NCI-H1930 (cell line): Measurements from ENCODE around the gene ZNF532.
"Not testable (repeated sequence)": the region's sequence is repeated elsewhere in the genome, so short reads cannot be mapped to it uniquely, and the experiment has no call there.

Experiments used
- DNase-seq, 2 experiments: peaks; one replicate each; lab custom pipeline; 2025; lab: John Stamatoyannopoulos, UW

Gene ZNF532

DNA sequence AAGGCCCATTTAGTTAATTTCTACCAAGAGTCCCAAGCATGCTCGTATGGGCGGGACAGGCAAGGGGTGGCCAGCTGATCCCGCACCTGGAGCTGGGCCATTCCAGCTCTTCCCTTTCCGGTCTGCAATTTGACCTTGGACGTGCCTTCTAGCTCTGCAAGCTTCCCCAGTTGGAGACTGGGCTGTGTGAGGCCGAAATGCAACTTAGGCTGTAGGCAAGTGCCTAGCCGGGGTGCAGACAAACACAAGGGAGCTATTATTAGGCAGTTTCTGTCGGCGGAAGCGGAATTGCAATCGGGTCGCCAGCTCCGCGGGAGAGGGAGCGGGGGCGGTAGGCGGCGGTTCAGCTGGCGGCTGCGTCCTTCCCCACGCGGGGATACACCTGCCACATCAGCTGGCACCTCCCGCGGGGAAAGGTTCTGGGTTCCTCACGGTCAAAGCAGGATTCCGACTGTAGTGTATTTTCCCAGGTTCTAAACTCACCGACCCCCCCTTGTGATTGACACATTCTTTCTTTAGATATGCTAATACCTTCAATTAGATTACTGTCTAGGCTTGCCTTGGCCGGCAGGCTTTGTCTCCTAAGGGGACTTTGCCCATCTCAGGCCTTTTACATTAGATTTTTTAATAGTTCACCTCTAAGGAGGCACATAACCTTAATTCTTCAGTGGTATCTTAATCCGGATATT lies 17.1 kb upstream of the ZNF532 start:
- no peak for DNase-seq

DNA sequence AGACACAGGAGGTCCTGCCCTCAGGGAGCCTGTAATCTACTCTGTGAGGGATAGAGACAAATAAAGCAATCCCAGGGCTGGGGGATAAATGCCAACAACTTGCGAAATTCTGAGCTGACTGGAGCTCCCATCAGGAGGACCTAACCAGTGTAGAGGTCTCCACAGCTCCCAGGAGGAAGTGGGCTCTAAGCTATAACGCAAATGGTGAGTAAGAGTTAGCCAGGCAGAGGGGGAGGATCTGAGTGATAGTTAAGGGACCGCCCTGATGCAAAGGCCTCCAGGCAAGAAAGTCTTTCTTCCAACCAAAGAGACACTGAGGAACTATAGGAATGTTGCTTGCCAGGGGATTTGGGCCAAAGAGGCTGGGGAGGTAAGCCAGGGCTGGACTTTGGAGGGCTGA lies 16.0 kb upstream of the ZNF532 start:
- no peak for DNase-seq

DNA sequence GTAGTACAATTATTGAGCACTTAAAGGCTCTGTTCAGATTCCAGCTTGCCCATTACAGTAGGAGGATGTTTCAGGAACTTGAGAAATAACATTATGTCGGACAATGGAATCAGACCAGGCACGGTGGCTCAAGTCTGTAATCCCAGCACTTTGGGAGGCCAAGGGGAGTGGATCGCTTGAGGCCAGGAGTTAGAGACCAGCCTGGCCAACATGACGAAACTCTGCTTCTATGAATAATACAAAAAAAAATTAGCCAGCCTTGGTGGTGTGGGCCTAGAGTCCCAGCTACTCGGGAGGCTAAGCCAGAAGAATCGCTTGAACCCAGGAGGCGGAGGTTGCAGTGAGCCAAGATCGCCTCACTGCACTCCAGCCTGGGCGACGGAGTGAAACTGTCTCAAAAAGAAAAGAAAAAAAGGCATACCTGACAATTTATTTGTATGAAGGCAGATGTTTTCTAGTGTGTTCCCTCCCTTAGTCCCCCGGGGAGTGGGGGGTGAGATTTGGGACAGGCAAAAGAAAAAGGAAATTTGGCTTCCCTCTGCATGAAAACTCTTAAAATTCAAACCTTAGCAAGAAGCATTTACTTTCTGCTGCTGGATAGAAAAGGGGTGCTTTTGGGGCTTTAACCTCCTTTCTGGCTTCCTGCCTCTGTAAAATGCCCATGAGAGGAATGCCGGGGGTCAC lies 13.7 kb upstream of the ZNF532 start:
- no peak for DNase-seq

DNA sequence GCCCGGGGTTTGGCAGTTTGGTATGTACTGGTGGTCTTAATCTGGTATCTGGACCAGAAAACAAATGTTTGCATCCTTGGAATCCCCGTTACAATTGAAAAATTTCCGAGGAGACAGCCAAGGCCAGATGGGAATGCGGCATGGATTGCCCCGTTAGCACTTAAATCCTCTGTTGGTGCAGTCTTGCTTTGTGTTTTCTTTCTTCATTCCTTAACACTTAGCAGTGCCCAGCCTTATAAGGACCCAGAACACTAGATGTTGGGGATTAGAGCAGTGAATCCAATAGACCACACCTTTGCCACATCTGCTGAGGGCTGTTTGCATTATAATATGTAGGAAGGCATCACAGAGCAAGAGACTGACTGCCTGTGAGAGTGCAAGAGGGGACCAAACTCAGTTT lies 12.8 kb upstream of the ZNF532 start:
- DNase-seq: no peak

DNA sequence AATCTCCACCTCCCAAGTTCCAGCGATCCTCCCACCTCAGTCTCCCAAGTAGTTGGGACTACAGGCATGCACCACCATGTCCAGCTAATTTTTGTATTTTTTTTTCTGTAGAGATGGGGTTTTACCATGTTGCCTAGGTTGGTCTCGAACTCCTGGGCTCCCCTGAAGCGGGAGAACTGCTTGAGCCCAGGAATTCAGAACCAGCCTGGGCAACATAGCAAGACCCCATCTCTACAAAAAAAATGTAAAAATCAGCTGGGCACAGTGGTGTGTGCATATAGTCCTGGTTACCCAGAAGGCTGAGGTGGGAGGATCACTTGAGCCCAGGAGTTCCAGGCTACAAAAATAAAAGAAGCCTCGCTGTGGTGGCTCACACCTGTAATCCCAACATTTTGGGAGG lies 12.0 kb upstream of the ZNF532 start:
- DNase-seq: no peak

DNA sequence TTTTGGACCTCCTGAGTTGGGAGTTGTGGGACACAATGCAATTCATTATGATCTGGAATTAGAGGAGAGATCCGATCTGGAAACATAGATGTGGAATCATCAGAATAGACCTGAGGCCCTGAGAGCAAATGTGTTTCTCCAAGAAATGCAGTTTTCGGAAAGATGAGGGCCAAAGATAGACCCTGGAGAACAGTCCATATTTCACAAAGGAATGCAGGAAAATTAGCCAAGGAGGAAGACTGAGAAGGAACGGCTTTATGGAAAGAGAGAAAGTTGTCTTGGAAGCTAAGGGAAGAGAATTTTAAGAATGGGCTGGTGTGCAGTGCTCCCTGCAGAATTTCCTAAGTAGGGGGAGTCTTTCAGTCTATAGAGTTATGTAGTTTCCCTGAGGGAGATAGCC lies 11.1 kb upstream of the ZNF532 start:
- DNase-seq: no peak

DNA sequence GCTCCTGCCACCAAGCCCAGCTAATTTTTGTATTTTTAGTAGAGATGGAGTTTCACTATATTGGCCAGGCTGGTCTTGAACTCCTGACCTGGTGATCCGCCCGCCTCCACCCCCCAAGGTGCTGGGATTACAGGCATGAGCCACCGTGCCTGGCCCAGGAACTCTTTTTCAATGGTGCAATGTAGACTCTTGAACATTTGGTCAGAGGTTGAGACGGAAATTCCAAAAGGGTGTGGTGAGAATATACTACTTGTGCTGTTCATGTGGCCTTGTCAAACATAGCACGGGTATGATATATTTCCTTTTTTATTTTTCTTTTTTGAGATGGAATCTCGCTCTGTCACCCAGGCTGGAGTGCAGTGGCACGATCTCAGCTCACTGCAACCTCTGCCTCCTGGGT lies 9.2 kb upstream of the ZNF532 start:
- not testable (repeated sequence) for DNase-seq

DNA sequence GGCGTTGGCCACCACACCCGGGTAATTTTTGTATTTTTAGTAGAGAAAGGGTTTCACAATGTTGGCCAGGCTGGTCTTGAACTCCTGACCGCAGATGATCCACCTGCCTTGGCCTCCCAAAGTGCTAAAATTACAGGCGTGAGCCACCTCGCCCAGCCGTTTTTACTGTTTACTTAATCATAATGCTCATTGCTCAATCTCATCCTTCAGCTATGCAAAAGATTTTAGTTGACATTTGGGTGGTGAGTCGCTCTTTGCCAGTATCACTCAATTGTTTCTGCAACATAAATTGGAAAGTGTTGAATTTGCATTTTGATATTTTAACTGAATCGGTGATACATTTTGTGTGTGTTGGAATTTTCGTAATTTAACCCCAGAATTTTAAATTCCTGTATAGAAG lies 7.8 kb upstream of the ZNF532 start:
- no peak for DNase-seq

DNA sequence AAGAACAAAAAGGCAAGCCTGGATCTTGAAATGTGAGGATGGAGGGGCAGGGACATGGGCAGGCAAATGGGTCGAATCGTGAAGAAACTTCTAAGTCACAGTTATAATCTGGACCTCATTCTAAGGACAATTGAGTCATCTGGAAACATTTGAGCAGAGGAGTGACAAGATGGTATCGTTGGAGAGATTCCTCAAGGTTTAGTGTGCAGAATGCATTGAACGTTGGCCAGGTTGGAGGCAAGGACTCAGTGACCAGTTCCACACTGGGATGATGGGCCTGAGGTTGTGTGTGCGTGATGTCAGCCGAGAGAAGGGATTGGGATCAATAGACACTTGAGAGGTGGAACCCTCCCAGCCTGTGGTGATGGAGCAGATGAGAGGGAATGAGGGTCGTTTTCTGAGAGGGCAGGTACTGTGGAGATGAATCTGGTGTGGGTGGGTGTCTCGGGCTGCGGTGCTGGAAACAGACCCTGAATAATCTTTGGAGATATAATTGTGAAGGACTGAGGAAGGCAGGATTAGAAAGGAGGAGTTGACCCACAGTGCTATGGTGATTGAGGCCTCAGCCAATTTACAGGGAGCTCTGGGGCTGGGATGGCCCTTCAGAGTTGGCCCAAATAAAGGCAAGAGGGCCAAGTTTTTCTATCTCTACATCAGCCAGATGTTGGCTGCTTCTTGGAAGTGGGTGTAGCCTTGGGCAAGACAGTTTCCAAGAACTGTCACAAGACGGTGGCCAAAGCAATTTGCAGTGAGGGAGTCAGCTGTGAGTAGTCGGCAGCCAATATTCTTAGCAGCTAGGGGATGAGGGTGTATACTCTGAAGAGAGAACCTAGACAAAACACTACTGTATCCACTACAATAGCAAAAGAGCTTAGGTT lies 5.8 kb upstream of the ZNF532 start:
- no peak for DNase-seq

DNA sequence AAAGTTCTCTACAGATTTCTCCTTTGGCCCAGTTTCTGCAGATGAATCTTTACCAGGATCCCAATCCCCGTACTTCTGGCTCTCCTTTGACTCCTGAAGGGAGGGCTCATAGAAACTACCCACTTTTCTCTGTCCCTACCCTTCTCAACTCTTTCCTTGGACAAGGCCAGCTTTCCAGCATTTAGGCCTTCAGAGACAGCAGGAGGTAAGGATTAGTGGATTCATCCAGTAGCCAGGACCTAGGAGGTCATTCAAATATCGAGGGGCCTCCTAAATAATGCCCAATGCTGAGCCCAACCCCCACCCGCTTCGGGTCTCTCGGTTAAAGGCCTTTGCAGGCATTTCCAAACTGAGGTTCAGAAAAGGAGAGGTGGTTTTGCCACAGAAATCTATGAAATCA lies 4.8 kb upstream of the ZNF532 start:
- DNase-seq: no peak

DNA sequence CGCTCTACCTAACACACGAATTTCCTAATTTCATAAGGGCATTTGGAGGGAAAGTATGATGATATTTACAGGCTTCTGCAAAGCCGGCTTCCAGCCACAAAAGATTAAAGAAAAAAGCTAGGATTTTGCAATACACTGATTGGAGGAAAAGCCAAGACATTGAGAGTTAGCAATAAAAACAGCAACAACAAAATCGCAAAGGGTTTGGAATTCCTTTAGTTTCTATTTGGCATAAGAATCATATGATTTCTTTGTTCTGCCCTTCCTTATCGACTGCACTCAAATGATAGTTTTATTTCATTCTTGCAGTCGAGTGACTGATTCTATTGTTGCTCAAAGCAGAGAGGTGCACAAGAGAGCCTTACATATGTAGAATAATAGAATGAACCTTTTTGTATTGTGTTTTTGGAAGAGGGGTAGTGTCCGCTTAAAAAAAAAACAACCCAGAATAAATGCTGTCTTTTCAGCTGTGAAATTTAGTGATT lies 3.9 kb upstream of the ZNF532 start:
- no peak for DNase-seq

DNA sequence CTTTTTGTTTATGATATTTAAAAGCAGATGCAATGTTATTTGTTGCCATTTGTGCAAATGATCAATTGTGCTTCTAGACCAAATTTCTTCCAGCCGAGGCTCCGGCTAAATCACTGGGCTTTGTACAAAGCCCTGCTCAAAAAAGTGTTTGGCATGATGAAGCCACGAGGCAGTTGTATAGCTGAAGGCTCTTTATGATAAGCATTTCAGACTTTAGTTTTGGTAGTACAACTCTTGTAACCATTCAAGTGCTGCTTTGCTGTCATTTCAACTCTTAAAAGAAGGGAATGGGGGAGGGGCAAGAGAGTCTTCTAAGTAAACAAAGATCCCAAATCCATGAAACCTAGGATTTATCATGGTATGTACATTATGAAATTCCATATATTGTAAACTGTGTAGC lies 3.3 kb upstream of the ZNF532 start:
- no peak for DNase-seq

DNA sequence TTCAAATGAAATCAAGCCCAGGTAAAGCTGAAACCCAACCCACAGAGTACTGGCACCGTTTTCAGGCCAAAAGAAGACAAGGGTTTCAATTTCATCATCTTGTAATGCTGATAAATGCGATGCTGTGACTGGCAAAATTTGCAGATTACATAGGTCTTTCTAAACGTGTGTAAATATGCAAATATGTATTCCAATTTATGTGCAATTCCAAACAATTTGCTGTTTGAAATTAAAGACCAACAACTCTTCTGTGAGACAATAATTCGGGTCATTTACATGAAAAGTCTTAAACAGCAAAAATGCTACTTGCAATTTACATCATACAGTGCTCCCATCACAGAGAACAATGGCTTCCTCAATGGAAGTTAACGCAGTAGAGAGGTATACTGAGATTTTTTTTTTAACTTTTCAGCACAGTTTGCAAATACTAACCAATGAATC lies 2.8 kb upstream of the ZNF532 start:
- no peak for DNase-seq

DNA sequence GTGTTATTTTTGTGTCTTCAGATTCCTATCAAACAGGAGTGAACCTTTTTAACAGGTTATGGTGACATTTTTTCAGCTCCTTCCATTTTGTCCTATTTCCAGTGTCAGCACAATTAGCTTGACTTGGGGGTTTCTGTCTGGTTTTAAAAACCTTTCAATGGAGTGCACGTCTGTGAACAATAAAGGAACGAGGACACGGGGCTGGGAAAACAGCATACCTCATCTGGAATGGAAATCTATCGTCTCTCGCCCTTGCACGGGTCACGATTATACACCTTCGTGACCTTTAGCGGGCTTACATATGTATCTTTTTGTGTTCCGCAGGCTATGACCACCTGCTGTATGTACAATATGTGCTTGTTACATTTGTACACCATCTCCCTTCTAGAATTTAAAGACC lies 2.3 kb upstream of the ZNF532 start:
- DNase-seq: peak in 1 of 2 experiments; percentile 62

DNA sequence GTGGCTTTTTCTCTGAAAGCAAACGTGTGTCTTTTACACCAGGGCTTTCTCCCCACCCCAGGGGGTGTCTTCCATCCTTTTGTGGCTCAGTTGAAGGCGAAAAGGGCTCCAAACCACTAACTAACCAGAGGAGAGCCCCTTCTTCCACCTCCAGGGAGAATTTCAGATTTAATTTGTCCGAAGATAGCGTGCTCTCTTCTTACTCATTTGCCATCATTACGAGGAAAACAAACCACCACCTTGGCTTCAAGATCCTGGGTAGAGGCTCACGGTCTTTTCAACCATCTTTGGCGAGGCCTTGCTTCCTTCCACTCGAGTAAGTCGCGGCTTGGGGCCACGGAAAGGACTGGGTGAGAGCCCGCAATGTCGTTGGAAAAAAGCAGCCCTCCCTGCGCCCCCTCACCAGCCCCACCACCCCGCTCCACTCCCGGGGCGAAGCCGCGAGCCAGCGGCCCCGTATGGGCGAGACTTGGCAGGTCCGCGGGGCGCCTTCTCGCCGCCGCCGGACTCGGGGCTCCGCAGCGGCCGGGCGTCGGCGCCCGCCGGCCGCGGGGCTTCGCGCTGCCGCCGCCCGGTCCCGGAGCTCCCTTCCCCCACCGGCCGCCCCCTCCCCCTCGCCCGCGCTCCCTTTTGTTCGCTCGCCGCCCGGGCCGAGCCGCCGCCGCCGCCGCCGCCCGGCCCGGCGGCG lies 1.7 kb upstream of the ZNF532 start:
- DNase-seq: peak in 1 of 2 experiments; percentile 62

DNA sequence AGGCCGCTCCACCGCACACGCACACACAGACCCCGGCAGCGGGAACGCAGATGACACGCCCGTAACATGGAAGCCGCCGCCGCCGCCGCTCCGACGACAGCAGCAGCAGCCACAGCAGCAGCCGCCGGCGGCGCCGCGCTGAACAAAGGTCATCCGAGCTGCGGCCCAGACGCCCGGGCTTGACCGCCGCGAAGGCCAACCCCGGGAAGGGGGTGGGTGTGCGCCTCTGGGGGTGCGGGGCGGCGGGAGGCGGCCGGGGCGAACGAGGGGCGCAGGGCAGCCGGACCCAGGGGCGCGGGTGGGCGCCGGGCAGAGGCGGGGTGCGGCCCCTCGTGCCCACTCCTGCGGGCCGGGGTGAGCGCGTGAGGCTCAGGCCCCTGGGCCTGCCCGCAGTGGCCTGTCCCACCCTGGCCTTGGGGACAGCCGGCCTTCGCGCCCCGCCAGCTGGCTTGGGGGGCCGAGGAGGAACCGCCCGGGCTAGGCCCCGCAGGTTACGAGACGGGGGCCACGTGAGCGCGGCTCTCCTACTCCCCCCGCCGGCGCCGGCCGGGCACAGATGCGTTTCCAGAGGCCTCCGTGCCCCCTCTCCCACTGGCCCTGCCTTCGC lies 1.0 kb upstream of the ZNF532 start:
- DNase-seq: no peak

DNA sequence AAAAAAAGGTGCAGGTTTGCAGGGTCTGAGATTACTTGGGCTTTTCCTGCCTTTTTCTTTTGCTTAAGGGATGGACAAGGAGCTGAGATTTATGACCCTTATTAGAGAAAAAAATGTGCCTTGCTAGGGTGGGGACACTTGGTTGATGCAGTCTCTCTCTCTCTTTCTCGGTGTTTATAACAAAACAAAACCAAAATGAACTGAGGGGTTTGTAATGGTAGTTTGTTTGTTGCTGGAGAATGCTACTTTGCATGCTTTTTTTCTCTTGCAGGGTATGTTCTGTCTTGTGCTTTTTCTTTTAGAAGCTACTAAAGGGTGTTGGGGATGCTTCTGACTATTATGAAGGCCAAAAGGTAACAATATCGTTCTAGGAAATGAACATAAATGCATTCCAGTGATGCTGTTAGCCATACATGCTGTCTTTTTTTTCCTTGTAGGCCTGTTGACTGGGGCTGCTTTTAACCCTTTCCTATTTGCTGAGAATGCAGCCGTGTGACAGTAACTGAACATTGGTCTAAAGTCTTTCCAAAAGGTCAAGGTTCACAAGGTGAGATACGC lies 435 bp downstream of the ZNF532 start:
- DNase-seq: no peak

DNA sequence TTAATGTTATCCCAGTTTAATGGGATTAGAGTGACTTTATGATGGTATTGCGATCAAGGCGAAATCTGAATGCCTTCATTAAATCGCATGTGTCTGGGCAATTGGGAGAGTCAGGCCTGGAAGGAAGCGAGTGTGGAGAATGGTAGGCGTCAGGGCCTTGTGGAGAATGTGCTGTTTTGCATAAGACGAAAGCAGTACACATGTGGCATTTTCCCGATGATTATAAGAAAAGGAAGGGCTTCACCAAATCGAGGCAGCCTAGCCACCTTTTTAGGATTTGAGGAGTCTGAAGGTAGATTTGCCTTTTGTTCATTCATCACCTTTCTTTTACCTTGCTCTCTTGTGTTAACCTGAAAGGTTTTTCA lies 1.0 kb downstream of the ZNF532 start:
- DNase-seq: no peak

DNA sequence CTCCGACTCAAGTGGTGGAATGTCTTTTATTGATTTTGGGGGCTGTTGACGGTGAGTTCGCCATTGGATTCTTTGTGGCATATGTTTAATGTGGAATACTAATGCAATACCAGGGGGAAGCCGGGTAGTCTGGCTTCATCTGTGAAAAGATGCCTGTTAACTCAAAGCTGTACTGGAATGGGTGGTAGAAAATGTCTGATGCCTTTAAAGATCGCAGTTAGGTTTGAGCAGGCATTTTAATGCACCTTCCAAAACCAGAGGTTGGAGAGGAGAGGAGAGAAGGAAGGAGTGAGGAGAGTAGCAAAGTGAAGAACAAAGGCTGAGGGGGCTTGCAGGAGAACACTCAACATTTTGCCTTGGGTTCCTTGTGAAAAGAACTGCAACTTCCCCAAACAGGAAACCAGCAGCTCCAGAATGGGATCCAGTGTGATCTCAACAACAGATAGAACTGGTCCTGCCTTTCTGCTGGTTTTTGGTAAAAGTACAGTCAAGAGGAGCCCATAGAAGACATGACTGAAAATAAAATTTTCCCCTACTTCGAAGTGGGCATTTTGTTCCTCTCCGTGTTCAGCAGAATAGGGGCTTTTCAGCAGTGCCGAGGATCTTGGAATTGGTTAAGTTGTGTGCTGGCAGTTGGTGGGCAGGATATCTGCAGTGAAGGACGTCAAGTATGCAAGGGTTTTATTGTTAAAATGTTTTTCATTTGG lies 1.5 kb downstream of the ZNF532 start:
- no peak for DNase-seq

DNA sequence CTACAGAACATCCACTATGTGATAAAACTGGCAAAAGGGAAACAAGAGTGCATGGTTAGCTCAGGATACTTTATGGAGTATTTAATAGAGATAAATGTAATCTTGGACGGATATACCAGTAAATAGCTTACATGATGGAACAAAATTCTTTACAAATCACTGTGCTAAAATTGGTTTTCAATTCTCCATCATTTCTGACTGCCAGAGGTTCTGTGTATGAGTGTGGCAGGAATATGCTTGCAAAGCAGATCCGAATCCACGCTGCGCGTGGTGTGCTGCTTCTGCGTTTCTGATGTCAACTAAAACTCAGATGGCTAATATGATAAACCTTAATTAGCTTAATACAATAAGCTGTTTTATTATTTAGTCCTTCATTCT lies 2.1 kb downstream of the ZNF532 start:
- no peak for DNase-seq
